ENCODE data around the gene DPEP2.

GRCh38 chr16:68031951-68032350, 32.7 kb upstream of the DPEP2 start:
- TF ChIP-seq CTCF (IDR thresholded peaks at IDR 0.05): no peak
- TF ChIP-seq POLR2A (IDR thresholded peaks at IDR 0.05): no peak
- no peak for TF ChIP-seq POLR2AphosphoS5 (IDR thresholded peaks at IDR 0.05)
- TF ChIP-seq EP300 (IDR thresholded peaks at IDR 0.05): no peak

All from stomach (tissue), 4 donors.